Right ventricle myocardium superior (tissue), 1 donor: ENCODE data around the gene SORT1. TPM values are rescaled to one million over a fixed set of nuclear protein-coding genes. Genes with fewer than 3 reads are reported as not detected.
A peak's percentile ranks its signal among the peaks of the same experiment; 100 is the strongest.
"Not testable (repeated sequence)": the region's sequence is repeated elsewhere in the genome, so short reads cannot be mapped to it uniquely, and the experiment has no call there.

Experiments
- ATAC-seq: fragments of 200-7000 bp; cut with Tn5 transposase; one replicate; pipeline ENCODE4 v1.9.1; 2020; ENCODE audit warnings: mild to moderate bottlenecking; ENCODE audit not compliant: poor library complexity
- DNase-seq: peaks from one replicate; pipeline ENCODE4 v3.0.0-alpha.2; 2020
- intact Hi-C: fragments of 100-400 bp; cut with DNase I; formaldehyde crosslinking; loops from one replicate; pipeline ENCODE4 v1.11.2; 2022
- total RNA-seq: library from RNA; stranded (reverse); fragmentation: NEBNext Ultra II Directional; extraction: Animal tissue kit (Norgen Biotek cat#: 25700); gene quantifications from one replicate; pipeline ENCODE4 v1.2.1, GENCODE V29; 2021
- donor health status: DM: no; HTN: yes; CAD: no; lungs with severe emphysema.

Gene SORT1
- total RNA-seq, 1 donor from 2014 or later = 127 TPM

DNA sequence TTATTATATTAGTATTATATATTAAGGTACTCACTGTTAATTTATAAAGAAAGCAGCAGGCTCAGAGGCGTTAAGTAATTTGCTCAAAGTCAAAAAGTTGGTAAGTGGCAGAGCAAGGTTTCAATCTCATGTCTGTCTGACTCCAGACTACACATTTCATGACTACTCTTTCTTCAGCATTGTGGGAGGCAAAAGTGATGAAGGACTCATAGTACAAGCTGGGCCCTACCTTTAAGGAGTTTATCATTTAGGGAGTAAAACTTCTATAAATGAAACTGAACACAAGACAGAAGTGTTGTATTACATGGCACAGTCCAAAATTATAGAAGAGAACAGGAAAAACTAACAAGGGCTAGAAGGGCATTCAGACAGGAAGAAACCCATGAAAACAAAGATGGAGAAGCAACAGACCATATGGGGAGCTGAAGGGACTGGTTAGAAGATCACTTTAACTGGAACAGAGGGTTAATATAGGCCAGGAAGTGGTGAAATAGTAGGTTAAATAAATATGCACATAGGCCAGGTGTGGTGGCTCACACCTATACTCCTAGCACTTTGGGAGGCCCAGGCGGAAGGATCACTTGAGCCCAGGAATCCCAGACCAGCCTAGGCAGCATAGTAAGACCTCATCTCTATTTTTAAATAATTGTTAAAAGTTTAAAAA lies 11.5 kb downstream of the SORT1 start:
- DNase-seq = no peak
- intact Hi-C loops = no loop called here
- ATAC-seq = no peak

DNA sequence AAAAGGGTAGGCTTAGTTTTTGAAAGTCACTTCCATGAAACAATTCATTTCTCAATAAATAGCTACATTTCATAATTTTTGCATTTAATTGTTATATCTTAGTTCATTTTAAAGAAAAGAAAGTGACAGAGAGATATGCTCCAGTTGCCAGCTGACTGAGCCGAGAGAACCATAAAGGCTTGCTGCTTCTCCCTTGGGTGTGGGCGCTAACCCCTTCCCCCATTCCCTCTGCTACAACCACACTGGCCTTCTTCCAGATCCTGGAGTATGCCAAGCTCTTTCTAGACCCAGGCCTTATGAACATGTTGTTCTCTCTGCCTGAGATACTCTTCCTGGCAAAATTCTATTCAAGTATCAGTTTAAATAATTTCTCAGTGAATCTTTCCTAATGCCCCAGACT lies 12.3 kb downstream of the SORT1 start:
- ATAC-seq = peak; percentile 84
- intact Hi-C loops = no loop called here
- peak; percentile 50 for DNase-seq

DNA sequence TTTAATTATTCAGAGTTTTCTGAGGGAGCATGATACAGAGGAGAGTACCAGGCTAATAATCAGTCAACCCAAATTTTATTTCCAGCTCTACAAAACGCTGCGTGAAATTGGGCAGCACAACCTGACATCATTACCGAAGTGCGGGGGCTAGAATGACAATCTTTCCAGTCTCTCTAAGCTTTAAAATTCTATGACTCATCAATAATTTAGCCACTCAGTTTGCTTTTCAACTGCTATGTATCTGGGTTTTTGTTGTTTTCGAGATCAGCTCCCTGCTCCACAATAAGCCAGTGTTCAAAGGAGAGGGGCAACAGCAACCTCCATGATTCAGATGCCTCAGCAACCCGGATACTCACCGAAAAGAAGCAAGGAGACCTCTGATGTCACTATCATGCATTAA lies 13.9 kb downstream of the SORT1 start:
- no peak for DNase-seq
- intact Hi-C loops = no loop called here
- ATAC-seq = no peak

DNA sequence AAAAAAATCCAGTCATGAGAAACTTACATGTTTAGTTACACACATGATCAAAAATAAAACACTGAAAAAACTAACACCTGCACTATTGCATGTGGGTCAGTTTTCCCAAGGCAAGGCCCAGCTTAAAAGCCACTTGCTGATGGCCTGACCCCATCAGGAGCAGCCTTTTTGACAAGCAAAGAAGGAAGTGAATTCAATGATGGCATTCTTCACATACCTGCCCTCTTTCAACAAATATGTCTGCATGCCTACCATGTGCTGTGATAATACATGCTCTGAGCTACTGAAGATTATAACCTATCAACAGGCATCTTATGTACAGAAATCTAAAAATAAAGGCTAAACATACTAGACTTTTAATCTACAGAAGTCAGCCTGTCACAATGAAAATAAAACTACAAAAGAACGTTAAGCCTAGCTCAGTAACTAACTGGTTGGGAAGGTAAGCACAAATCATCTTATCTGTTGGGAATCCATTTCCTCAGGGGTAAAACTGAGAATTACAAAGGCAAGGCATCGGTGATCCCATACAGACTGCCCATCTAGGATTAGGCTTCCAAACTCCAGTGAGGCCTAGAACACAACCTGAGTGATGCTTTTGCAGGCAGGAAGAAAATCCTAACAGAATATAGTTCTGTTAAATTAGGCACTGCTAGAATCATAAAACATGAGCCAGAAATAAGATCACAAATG lies 14.5 kb downstream of the SORT1 start:
- intact Hi-C loops = no loop called here
- ATAC-seq (peak; percentile 21), DNase-seq (no peak)

DNA sequence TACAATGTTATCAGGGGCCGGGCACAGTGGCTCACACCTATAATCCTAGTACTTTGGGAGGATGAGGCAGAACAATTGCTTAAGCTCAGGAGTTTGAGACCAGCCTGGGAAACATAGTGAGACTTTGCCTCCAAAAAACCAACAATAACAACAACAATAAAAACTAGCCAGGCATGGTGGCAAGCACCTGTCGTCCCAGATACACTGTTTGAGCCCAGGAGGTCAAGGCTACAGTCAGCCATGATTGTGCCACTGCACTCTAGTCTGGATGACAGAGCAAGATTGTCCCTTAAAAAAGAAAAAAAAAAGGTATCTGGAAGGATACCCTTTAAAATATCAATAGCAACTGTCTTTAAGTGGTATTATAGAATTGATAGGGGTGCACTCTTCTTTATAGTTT lies 16.1 kb downstream of the SORT1 start:
- intact Hi-C loops = no loop called here
- ATAC-seq (no peak), DNase-seq (no peak)

DNA sequence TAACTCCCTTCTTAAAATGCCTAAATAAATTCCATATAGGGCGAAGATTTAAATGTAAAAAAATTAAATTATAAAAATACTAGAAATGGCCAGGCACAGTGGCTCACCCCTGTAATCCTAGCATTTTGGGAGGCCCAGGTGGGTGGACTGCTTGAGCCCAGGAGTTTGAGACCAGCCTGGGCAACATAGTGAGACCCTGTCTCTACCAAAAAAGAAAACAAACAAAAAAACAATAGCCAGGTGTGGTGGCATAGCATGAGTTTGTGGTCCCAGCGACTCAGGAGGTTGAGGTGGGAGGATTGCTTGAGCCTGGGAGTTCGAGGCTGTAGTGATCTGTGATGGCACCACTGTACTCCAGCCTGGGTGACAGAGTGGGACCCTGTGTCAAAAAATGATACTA lies 17.8 kb downstream of the SORT1 start:
- DNase-seq = no peak
- ATAC-seq = no peak
- intact Hi-C loops = no loop called here

DNA sequence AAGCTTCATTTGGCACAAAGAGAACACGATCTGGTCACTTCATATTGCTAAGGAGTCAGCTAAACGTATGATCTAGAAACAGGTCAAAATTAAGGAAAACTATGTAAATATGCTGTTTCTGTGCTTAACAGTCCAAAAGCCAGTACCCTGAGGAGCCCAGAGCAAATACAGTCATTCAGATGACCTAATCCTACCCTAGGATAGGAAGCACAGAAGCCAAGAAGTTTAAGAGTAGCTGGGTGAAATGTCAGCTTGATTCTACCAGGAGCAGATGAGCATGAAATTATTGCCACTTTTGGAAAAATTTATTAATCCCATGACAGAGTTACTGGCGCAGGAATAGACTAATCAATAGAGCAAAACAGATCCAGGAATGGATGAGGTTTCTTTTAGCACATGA lies 18.3 kb downstream of the SORT1 start:
- intact Hi-C loops = no loop called here
- ATAC-seq (no peak), DNase-seq (no peak)

DNA sequence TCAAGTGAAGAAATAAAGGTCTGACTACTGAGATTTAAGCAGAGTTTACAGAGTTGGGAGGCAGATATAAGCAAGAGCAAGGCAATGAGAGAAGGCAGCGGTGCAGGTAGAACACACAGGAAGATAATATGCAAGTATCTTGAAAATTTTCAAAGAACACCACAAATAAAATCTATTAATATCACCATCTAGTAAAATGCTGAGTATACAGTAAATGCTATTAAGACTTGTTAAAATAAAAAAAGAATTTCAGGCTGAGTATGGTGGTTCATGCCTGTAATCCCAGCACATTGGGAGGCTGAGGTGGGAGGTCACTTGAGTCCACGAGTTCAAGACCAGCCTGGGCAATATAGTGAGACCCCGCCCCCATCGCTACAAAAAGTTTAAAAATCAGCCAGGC lies 20.0 kb downstream of the SORT1 start:
- no peak for ATAC-seq
- intact Hi-C loops = no loop called here
- DNase-seq = no peak

DNA sequence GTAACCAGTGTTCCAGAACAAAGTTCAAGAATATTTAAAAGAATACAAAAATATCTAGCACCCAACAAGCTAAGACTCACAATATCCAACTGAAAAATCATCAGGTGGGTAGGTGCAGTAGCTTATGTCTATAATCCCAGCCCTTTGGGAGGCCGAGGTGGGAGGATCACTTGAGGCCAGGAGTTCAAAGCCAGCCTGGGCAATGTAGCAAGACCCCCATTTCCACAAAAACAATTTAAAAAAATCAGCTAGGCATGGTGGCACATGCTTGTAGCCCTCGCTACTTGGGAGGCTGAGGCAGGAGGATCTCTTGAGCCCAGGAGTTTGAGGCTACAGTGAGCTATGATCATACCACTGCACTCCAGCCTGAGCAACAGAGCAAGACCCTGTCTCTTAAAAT lies 24.0 kb downstream of the SORT1 start:
- DNase-seq, intact Hi-C loops, ATAC-seq: not testable (repeated sequence)

DNA sequence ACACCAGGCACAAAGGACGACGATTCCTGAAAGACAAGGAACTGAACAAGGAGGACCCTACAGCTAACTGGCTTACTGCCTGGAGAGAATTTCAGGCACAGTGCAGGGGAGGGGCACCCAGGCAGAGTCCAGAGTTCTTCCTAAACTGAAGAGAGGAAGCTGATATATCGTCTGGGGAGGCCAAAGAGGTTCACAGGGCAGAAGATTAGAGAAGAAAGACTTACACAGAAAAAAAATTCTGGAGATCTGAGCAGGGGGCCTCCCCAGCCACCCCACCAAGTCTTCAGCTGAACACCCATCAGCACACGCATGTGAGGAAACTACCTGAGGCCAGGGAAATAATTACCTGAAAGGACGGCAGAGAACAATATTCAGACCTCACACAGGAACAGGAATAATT lies 24.6 kb downstream of the SORT1 start:
- peak; percentile 46 for ATAC-seq
- DNase-seq = no peak
- intact Hi-C loops = no loop called here

DNA sequence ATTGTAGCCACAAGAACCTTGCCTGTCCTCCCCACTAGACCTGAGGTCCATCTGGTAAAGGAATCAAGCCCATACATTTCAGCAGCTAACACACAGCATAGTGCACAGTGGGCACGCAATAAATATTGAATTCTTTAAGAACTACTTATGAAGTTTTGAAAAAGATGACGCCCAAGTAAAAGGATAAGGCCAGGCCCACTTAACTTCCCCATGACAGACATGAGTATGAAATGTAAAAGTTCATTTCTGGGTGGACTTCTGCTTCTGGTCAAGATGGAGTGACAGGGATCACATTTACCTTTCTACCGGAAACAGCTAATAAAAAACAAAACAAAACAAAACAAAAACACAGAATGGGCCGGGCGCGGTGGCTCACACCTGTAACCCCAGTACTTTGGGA lies 25.4 kb downstream of the SORT1 start:
- no peak for DNase-seq
- no peak for ATAC-seq
- intact Hi-C loops = no loop called here

DNA sequence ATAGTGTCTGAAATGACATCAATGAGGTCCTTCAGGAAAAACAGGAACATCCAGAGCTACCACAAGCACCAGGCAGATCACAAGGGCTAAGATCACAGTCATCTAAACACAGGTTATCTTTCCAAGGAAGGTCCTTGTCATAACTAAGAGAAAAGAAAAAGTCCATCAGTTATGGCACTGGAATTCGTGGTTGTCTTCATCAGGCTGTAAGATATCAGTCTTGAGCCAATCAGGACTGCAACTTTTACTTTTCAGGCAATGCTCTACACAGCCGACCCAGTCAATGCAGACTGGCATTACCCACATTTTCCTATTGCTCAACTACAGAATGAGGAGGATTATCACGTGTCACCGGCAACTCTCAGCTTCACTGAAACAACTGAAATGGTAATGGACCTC lies 26.4 kb downstream of the SORT1 start:
- ATAC-seq (peak; percentile 76), DNase-seq (no peak)
- intact Hi-C loops = no loop called here

DNA sequence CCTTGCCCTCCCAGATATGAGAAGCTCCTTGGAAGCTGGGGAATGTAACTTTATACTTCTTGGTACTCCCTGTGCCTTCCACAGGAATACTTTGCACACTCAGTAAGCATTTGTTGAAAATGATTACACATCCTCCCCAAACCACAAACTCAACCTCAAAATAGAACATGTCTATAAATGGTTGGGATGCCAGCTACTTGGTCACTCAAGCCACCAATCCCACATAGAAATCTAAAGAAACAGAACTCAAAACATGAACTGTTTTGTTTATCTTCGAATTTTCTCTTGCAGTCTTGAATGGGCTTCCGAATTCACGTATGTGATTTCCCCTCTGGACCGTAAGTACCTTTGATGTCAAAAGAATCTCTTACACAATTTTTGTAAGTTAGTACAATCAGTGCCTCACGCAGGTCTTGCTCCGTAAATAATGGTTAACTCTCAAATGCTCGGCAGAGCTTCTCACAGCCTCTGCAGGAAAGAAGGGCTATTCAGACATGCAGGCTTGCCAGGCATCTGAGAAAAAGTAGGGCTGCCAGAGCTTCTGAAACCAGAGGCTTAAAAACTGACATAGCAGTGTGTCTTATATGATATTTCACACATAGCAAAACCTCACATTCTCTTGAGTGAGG lies 26.9 kb downstream of the SORT1 start:
- DNase-seq (no peak), ATAC-seq (peak; percentile 35)
- intact Hi-C loops = no loop called here

DNA sequence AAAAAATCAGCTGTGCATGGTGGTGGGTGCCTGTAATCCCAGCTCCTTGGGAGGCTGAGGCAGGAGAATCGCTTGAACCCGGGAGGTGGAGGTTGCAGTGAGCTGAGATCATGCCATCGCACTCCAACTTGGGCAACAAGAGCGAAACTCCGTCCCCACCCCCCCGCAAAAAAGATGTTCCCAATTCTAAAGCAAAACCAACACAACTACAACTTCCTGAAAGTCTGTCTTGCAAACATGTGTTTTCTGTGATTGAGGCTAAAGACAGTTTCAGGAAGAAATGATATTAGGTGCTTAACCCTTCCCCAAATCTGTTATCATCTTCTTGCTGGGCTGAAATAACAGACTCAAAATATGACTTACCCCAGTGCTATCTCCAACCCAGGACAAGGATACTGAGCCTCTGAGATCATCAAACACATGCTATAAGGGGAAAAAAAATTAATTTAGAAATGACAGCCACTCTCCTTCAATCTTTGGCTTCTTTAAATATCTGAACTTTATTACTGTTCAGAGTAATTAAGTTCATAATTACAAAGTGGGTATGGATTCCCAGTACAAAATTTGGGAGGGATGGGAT lies 28.5 kb downstream of the SORT1 start:
- intact Hi-C loops = no loop called here
- no peak for ATAC-seq
- DNase-seq = no peak

DNA sequence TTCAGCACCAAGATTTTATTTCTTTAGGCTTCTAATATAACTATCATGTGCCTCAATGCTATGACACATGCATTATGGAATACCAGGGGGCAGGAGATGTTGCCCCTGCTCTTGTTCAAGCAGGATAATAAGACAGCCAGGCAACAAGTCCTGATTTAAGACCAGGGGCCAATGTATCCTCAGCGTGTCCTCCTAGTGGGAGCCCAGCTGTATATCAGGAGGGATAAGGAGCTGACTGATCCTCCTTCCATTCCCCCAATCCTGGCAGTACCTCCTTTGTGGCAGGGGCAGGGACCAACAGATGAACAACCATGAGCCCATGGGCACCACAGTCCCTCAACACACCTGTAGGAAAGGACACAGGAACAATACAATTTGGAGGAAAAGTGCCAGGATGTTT lies 29.3 kb downstream of the SORT1 start:
- ATAC-seq (no peak), DNase-seq (no peak)
- intact Hi-C loops = no loop called here

DNA sequence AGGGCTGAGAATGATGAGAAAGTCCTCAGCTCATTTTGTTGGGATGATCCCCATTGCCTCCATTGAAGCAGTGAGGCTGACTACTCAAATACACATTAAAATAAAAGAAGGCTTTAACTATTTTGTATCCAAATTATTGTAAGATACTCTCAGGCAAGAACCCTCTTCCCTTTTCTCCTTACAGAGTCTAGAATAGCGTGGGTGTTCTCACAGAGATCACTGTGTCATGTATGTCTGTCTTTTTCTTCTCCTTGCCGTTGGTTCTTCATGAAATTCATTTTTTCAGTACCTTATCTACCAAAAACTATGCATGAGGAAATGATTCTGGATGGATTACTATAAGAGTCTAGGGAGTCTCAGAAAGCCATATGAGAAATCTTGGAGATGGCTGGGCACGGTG lies 30.1 kb downstream of the SORT1 start:
- ATAC-seq = no peak
- intact Hi-C loops = no loop called here
- no peak for DNase-seq

DNA sequence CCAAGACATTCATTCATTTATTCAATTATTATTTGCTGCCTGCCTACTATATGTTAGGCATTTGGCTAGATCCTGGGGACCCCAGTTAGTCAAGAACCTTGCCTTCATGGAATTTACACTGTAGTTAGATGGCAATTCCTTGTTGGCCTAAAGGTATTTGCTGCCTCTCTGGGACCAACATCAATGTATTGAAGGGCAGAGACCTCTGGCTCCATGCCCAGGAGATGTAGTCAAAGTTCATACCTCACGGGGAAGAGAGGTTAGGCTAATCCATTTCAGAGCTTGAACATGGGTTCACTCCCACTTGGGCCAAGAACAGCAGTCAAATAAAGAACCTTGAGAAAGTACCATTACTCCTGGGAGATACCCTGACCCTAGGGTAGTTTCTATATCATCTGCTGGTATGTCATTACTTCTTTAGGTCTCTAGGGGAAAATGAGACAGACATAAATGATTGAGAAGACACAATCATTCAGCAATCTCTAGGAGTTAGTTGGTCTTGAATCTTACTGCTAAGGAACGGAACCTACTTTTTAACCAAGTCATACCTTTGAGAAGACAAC lies 32.0 kb downstream of the SORT1 start:
- ATAC-seq = no peak
- intact Hi-C loops = no loop called here
- DNase-seq = no peak

DNA sequence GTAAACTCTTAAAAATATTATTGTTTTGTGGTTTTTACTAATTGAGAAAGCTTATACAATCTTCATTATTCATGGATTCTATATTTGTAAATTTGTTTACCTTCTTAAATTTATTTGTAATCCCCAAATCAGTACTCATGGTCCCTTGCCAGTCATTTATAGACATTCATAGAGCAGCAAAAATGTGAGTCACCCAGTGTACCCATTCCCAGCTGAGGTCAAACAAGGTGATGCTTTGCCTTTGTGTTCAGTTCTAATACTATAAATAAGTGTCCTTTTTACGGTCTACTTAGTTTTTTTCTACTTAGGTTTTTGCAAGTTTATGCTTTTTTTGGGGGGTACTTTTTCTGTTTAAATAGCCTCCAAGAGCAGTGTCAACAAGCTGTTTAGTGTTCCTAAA lies 36.1 kb downstream of the SORT1 start:
- intact Hi-C loops = no loop called here
- no peak for ATAC-seq

DNA sequence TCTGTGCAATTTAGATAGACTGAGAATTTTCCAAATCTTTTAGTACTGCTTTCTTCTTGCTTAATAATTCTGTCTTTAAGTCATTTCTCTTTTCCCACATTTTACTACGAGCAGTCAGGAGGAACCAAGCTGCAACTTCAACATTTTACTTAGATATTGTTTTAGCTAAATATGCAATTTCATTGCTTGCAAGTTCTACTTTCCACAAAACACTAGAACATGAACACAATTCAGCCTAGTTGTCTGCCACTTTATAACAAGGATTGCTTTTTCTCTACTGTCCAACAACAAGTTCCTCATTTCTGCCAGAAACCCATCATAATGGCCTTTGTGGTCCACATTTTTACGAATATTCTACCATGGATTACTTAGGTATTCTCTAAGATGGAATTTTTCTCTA lies 36.6 kb downstream of the SORT1 start:
- DNase-seq = no peak
- intact Hi-C loops = no loop called here
- no peak for ATAC-seq

More for the DNA sequence above, 36.1 kb downstream of the SORT1 start:
- no peak for DNase-seq

DNA sequence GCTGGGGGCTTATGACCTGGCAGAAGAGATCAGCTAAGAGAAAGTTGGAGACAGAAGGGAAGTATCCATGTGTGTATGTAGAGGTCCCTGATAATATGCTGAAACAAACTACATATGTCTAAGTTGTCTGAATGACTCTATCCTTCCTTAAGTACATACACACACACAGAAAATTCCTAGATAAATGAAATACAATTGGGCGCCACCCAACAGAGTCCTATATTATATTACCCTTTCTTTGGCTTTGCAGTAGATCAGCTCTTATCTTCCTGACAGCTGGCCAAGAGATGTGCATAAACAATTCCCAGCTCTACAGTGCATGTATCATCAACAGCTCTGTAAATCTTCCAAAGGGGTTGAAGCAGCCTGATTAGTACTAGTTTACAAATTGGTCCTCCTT lies 40.1 kb downstream of the SORT1 start:
- intact Hi-C loops = no loop called here
- ATAC-seq = no peak
- DNase-seq = no peak
